Endothelial cell of umbilical vein (primary cell): Measurements from ENCODE around the gene EXOC7. TPM values are rescaled to one million over a fixed set of nuclear protein-coding genes. Genes with fewer than 3 reads are reported as not detected.

Source experiments
- BruUV-seq: library from RNA; stranded (reverse); fragments of 400-500 nt; replicated peaks from 2 replicates; lab custom pipeline; 2021; lab: Mats Ljungman, UMichigan
- CTCF ChIA-PET: fragments of 300-600, 350-600 bp; sonication (Branson Sonifier 250); formaldehyde crosslinking; loops from one replicate; lab custom pipeline; 2021; ENCODE audit warnings: antibody characterized with exemption, inconsistent platforms; lab: Charles Lee
- POLR2A ChIA-PET: fragments of 300-600, 350-600 bp; sonication (Branson Sonifier 250); formaldehyde crosslinking; loops from one replicate; lab custom pipeline; 2021; ENCODE audit warnings: antibody characterized with exemption, inconsistent platforms; lab: Charles Lee
- DNase-seq: peaks from one replicate; pipeline ENCODE4 v3.0.0-alpha.2; 2011; ENCODE audit warnings: low read depth, low spot score
- FAIRE-seq: peaks from 2 replicates; lab custom pipeline; 2011; peaks lifted over from hg19 to GRCh38; lab: Jason Lieb, UNC
- H2AFZ ChIP-seq: 2 replicates; pipeline ENCODE4 v1.6.0; 2012; ENCODE audit warnings: low read depth, low read length, control low read depth, inconsistent platforms
- H3K27ac ChIP-seq: 2 replicates; pipeline ENCODE4 v1.5.1; 2011; ENCODE audit warnings: low read depth, mild to moderate bottlenecking, control low read depth, low read length, moderate library complexity; ENCODE audit not compliant: insufficient read depth
- H3K27me3 ChIP-seq, 2 experiments: 2 replicates each; pipeline versions ENCODE4 v1.6.0 to v1.6.1; 2011; ENCODE audit warnings: low read length in 2 of 2, mixed read lengths in 1 of 2; ENCODE audit not compliant: control insufficient read depth in 2 of 2, insufficient read depth in 2 of 2
- H3K36me3 ChIP-seq, 2 experiments: 2 replicates in 1 of 2; 3 replicates in 1 of 2; pipeline ENCODE4 v1.5.1; 2011; ENCODE audit warnings: low read length in 2 of 2, mild to moderate bottlenecking in 1 of 2, moderate library complexity in 1 of 2; ENCODE audit not compliant: control insufficient read depth in 2 of 2, insufficient read depth in 2 of 2; ENCODE audit errors: extremely low read depth in 1 of 2
- H3K4me1 ChIP-seq: 3 replicates; pipeline ENCODE4 v1.5.1; 2011; ENCODE audit warnings: mild to moderate bottlenecking, low read length; ENCODE audit not compliant: control insufficient read depth, insufficient read depth; ENCODE audit errors: extremely low read depth
- H3K4me2 ChIP-seq: 2 replicates; pipeline ENCODE4 v1.6.1; 2011; ENCODE audit warnings: low read length, control low read depth, mixed read lengths; ENCODE audit not compliant: insufficient read depth
- H3K4me3 ChIP-seq, 3 experiments: fragments of 200-600 bp in 1 of 3; sonication (generic), shearing (Covaris generic) in 1 of 3; replicated peaks in 1 of 3; 2 replicates each; pipeline ENCODE4 v1.5.1; 2011 to 2016; ENCODE audit warnings: control low read depth in 3 of 3, low read length in 3 of 3, mild to moderate bottlenecking in 2 of 3, inconsistent platforms in 1 of 3, low read depth in 1 of 3, moderate library complexity in 1 of 3; ENCODE audit not compliant: insufficient read depth in 1 of 3
- H3K79me2 ChIP-seq: 2 replicates; pipeline ENCODE4 v1.6.0; 2012; ENCODE audit warnings: low read length, inconsistent platforms; ENCODE audit not compliant: control insufficient read depth, insufficient read depth
- H3K9ac ChIP-seq: replicated peaks from 2 replicates; pipeline ENCODE3; 2011; ENCODE audit warnings: low read length, control low read depth; ENCODE audit not compliant: insufficient read depth; ENCODE audit errors: extremely low read depth
- H3K9me1 ChIP-seq: replicated peaks from 3 replicates; pipeline ENCODE4 v1.6.0; 2011; ENCODE audit warnings: mild to moderate bottlenecking, low read length; ENCODE audit not compliant: control insufficient read depth, insufficient read depth; ENCODE audit errors: extremely low read depth
- H3K9me3 ChIP-seq: replicated peaks from 2 replicates; pipeline ENCODE4 v1.5.1; 2012; ENCODE audit warnings: low read length, inconsistent platforms; ENCODE audit not compliant: control insufficient read depth, insufficient read depth
- H4K20me1 ChIP-seq: replicated peaks from 2 replicates; pipeline ENCODE3; 2011; ENCODE audit warnings: mild to moderate bottlenecking, low read length; ENCODE audit not compliant: control insufficient read depth, insufficient read depth; ENCODE audit errors: extremely low read depth
- EZH2 ChIP-seq: IDR thresholded peaks from 2 replicates; pipeline ENCODE4 v1.6.1; 2012; ENCODE audit warnings: borderline replicate concordance, low read depth, mild to moderate bottlenecking, moderate library complexity, low read length, inconsistent platforms; ENCODE audit not compliant: severe bottlenecking
- FOS ChIP-seq: IDR thresholded peaks from 2 replicates; pipeline ENCODE4 v1.6.1; 2011; ENCODE audit warnings: mild to moderate bottlenecking, low read length, moderate library complexity, borderline replicate concordance; ENCODE audit not compliant: insufficient read depth
- GATA2 ChIP-seq: IDR thresholded peaks from 2 replicates; pipeline ENCODE4 v1.7.0; 2011; ENCODE audit warnings: low read depth, mild to moderate bottlenecking, moderate library complexity, mixed read lengths, low read length; ENCODE audit not compliant: insufficient read length, insufficient read depth
- MAX ChIP-seq: IDR thresholded peaks from 2 replicates; pipeline ENCODE4 v1.6.1; 2011; ENCODE audit not compliant: insufficient read depth, insufficient read length
- MYC ChIP-seq: IDR thresholded peaks from one replicate; pipeline ENCODE4 v1.6.1; 2011; ENCODE audit warnings: mild to moderate bottlenecking, low read depth, low read length
- POLR2A ChIP-seq: IDR thresholded peaks from 2 replicates; pipeline ENCODE4 v1.6.1; 2012; ENCODE audit warnings: low read depth, mild to moderate bottlenecking, control low read depth, low read length
- POLR2AphosphoS5 ChIP-seq: IDR thresholded peaks from 2 replicates; pipeline ENCODE4 v1.6.1; 2012; ENCODE audit warnings: low read depth, mild to moderate bottlenecking, control low read depth, low read length, moderate library complexity; ENCODE audit not compliant: insufficient read depth
- dilution Hi-C: fragments of 300-500 bp; cut with MboI; formaldehyde crosslinking; loops from one replicate; pipeline ENCODE4 v1.15.0; 2019; ENCODE audit warnings: low sequenced_read_pairs; ENCODE audit not compliant: extremely low pct_ligation_motif_present
- intact Hi-C: fragments of 100-400 bp; cut with micrococcal nuclease; formaldehyde crosslinking; loops from one replicate; pipeline ENCODE4 v1.10.0; 2022
- polyA plus RNA-seq, 4 experiments: library from polyadenylated mRNA; depleted of rRNA in 3 of 4; stranded (reverse) in 3 of 4; unstranded in 1 of 4; fragments of >200 nt; gene quantifications; 2 replicates each; pipeline versions ENCODE4 v1.2.1 to v1.2.3, GENCODE V29; 2011 to 2012; ENCODE audit warnings: missing spikeins in 1 of 4
- total RNA-seq: library from RNA; stranded (reverse); gene quantifications from 2 replicates; pipeline ENCODE4 v1.2.3, GENCODE V29; 2021
- TF ChIP-seq, protein P1 (sequence below), 2 donors: IDR thresholded peaks; 1 replicate in 1 of 2; 2 replicates in 1 of 2; pipeline ENCODE4 v1.5.1; 2011; ENCODE audit warnings: low read length in 2 of 2, mild to moderate bottlenecking in 2 of 2, moderate library complexity in 2 of 2, control low read depth in 1 of 2, inconsistent platforms in 1 of 2, low read depth in 1 of 2; ENCODE audit not compliant: insufficient read depth in 1 of 2; ENCODE audit errors: extremely low read depth in 1 of 2

Gene EXOC7
- total and polyA plus RNA-seq, 2 donors (not counting 3 experiments of a cell fraction or from before 2014, with no cell fraction given) = 91.5 to 137 TPM

DNA sequence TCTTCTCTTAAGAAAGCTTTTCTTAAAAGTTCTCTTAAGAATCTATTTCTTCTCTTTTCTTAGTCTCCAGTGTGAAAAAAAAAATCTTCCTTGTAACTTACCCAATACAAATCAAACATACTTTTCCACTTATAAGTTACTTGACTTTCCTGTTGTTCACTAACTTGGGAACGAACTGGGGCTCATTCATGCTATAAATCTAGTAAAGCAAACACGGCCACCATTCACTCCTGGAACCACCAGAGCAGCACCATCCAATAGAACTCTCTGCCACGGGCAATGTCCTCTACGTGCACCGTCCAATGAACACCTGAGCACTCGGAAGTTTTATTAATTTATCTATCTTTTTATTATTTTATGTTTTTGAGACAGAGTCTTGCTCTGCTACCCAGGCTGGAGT is 52.0 kb downstream of the EXOC7 start:
- TF ChIP-seq MYC = no peak
- no peak for TF ChIP-seq POLR2AphosphoS5
- no peak for TF ChIP-seq MAX
- TF ChIP-seq, protein P1, sequence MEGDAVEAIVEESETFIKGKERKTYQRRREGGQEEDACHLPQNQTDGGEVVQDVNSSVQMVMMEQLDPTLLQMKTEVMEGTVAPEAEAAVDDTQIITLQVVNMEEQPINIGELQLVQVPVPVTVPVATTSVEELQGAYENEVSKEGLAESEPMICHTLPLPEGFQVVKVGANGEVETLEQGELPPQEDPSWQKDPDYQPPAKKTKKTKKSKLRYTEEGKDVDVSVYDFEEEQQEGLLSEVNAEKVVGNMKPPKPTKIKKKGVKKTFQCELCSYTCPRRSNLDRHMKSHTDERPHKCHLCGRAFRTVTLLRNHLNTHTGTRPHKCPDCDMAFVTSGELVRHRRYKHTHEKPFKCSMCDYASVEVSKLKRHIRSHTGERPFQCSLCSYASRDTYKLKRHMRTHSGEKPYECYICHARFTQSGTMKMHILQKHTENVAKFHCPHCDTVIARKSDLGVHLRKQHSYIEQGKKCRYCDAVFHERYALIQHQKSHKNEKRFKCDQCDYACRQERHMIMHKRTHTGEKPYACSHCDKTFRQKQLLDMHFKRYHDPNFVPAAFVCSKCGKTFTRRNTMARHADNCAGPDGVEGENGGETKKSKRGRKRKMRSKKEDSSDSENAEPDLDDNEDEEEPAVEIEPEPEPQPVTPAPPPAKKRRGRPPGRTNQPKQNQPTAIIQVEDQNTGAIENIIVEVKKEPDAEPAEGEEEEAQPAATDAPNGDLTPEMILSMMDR (IDR thresholded peaks at IDR 0.05; ENCODE audit: extremely low read depth in 1 of 2, insufficient read depth in 1 of 2, low read depth in 1 of 2, low read length in 2 of 2) = no peak
- TF ChIP-seq EZH2 = no peak
- no peak for TF ChIP-seq POLR2A
- TF ChIP-seq GATA2 = no peak
- TF ChIP-seq FOS = no peak
- H3K36me3 ChIP-seq = peaks cover 16 to 29% of the 10 kb centered on the region in 2 experiments
- BruUV-seq = no TSS peak
- no peaks in the 10 kb centered on the region for H3K27me3 ChIP-seq
- intact Hi-C loops (no loop called here), dilution Hi-C loops (no loop called here)
- no peaks in the 10 kb centered on the region for H4K20me1 ChIP-seq
- H3K9me1 ChIP-seq = no peaks in the 10 kb centered on the region
- H3K9ac ChIP-seq = no peak overlapping the region
- no peak overlapping the region for H2AFZ ChIP-seq
- H3K9me3 ChIP-seq = no peaks in the 10 kb centered on the region
- peaks cover 20% of the 10 kb centered on the region for H3K79me2 ChIP-seq
- no peak overlapping the region for H3K27ac ChIP-seq
- FAIRE-seq (no peak), DNase-seq (no peak)
- no peak overlapping the region for H3K4me3 ChIP-seq
- ChIA-PET CTCF (no interaction called here), POLR2A (no interaction called here)
- H3K4me1 ChIP-seq = peaks cover 18% of the 10 kb centered on the region
- H3K4me2 ChIP-seq = no peak overlapping the region
